ENCODE results near the gene NNMT.

NNMT gene

GRCh38 chr11:114295676-114296604 lies at the start of gene NNMT:
TSS of gene NNMT (plus strand) at chr11:114296399. CDS start at chr11:114296557, 158 bp downstream.
- no peak for DNase-seq

DNA sequence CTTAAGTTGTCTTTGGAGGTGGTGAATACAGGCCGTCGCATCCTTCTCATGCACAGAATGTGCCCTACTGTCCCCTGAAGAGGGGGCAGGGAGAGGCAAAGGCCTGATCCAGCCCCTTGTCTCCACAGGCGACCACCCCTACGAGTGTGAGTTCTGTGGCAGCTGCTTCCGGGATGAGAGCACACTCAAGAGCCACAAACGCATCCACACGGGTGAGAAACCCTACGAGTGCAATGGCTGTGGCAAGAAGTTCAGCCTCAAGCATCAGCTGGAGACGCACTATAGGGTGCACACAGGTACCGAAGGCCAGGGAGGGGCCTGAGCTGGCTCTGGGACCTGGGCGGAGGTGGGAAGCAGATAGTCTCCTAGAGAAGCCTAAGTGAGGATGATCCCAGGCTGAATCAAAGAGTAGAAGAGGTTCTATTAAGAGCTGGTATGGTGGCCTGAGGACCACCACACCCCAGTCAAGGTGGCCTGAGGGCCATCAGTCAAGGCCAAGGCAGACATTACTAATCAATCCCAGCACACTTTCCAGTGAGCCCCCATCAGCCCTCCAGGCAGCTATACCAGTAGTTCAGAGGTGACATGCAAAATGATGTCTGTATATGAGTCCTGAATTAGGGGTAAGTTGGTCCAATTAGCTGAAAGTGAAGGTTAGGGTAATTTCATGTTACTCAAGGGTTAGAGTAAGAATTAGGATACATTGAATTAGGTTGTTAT lies 49.0 kb upstream of the NNMT start:
- DNase-seq = no peak

DNA sequence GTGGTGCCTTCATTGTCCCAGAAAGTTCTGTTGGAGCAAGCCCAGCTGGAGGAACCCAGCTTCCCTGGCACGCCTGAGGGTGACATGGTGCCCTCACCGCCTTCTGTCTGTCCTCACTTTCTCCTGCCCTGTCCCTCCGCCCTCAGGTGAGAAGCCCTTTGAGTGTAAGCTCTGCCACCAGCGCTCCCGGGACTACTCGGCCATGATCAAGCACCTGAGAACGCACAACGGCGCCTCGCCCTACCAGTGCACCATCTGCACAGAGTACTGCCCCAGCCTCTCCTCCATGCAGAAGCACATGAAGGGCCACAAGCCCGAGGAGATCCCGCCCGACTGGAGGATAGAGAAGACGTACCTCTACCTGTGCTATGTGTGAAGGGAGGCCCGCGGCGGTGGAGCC lies 46.0 kb upstream of the NNMT start:
- DNase-seq = no peak

DNA sequence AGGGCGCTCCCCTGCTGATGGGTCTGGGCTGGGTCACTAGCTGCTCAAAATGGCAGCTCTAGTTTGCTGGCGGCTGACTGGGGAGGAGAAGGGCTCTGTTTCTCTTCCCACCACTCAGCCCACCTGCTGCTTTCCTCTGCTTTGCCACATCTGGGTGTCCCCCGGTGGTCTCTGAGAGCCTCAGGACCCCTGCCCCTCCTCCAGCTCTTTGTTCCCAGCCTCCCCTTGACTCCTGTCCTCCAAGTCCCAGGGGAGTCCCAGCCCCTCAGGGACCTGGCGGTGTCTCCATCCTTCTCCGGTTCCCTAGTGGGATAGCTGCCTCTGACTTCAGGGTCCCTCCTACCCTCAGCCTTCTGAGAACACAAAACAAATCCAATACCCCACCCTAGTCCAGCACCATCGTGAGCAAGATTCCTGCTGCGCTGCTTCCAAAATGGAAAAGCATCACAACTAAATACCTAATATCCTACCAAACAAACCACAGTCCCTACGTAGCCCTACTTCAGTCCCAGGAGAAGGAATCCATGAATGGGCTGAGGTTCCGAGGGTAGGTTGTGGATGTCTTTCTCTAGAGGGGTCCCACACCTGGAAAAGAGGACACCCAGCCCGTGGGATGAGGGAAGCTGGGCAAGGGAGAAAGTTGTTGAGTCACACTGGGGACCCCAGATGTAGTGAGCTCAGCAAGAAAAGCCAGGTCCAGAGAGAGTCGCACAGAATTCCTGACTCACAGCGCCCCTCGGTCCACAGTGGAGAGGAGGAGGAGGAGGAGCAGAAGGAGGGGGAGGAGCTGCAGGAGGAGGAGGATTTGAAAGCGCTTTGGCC lies 45.0 kb upstream of the NNMT start:
- no peak for DNase-seq

DNA sequence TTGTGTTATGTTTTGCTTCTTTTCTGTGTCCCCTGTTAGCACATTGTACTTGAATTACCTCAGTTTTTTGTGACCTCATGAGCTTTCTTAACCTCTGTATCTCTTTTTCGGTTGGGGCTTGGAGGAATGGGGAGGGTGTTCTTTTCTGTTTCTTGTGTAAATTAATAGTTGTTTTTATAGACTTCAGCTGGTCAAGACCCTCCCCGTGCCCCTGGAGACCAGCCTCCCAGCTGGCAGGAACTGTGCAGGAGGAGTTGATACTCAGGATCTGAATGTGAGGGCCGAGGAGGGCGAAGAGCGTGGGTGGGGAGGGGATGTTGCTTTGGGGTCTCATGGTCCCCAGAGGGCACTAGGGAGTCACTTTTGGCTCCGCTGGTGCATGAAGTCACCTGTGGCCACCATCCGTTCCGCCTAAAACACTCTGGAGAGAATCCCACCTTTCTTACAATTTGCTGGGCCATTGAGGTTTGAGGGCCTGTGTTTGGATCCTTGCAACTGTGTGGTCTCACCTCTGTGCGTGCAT lies 44.3 kb upstream of the NNMT start:
- no peak for DNase-seq

- no peak for DNase-seq
Measured at GRCh38 chr11:114252767-114253166, 43.4 kb upstream of the NNMT start.

DNA sequence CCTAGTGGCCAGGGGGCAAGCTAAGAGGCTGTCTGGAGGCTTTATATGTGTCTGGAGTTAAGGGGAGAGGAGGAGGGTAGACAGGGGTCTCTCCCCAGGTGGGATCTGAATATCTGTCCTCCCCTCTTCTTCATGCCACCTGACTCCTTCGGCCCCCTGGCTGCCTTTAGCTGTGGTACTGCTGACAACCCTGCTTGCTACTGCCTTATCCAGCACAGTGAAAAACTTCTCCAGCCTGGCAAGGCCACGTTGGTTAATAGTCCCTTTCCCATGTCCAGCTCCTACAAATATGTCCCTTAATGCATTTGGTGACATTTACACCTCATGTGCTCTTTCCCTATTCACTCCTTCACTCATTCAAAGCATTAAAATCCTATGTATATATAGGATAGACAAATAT lies 42.4 kb upstream of the NNMT start:
- DNase-seq = no peak

GRCh38 chr11:114254571-114255146 lies 41.5 kb upstream of the NNMT start:
- DNase-seq = no peak

DNA sequence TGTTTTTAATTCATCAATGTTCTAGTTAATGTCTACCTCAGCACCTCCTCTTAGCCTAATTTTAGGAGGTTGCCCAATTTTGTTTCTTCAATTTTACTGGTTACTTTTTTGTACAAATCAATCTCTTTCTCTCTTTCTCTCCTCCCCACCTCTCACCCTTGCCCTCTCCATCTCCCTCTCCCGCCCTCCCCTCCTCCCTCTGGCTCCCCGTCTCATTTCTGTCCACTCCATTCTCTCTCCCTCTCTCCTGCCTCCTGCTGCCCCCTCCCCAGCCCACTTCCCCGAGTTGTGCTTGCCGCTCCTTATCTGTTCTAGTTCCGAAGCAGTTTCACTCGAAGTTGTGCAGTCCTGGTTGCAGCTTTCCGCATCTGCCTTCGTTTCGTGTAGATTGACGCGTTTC lies 40.9 kb upstream of the NNMT start:
- DNase-seq = no peak

GRCh38 chr11:114256176-114256966 lies 39.8 kb upstream of the NNMT start:
- no peak for DNase-seq

DNA sequence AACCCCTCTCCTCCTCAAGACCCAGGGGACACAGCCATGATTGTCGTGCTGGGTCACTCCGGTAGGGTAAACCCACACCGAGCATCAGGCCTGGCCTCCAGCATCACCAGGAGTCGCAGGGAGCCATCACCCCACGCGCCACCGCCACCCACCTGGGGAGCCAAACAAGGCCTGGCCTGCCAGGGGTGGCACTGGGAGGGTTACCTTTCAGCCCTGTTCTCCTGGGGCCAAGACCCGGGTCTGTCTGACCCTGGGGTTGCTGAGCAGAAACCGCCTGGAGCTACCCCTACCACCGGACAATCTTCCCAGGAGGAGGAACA lies 39.3 kb upstream of the NNMT start:
- no peak for DNase-seq

GRCh38 chr11:114257621-114258558 lies 38.3 kb upstream of the NNMT start:
- DNase-seq = no peak

GRCh38 chr11:114258696-114259095 lies 37.5 kb upstream of the NNMT start:
- no peak for DNase-seq

DNA sequence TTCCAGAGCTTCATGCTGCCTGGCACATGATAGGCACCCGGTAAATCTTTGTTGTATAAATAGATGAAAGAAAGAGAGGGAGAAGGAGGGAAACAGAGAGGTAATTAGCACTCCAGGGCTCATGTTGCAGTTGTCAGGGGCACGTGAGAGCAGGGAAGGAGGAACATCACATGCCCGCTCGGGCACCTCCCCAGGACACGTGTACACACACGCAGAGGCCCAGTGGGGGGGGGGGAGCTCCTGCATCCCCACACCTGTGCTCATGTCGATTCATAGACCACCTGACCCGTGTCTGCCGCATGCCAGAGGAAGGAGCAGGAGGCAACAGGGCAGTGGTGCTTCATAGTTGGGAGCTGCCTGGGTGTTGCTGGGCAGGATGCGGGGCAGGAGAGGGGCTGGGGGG lies 37.1 kb upstream of the NNMT start:
- DNase-seq = peak; percentile 82

GRCh38 chr11:114259551-114259983 lies 36.6 kb upstream of the NNMT start:
- peak; percentile 97 for DNase-seq

- no peak for DNase-seq
Measured at GRCh38 chr11:114260077-114260476, 36.1 kb upstream of the NNMT start.

DNA sequence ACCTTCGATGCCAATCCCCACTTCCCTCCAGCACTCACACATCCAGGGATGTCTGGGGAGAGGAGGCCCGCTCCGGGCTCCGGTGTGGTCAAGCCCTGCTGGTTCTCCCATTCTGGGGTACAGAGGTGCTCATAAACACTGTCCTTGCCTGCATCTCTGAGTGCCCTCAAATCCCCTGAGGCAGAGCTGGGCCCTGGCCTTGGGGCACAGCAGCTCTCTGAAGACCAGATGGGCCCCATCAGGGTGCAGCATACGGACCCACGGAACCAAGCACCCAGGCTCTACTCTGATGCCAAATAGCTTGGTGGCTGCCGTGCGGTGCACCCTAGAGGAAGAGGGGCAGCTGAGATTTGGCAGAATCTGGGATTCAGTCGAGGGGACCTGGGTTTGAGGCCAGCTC lies 35.7 kb upstream of the NNMT start:
- DNase-seq = no peak

DNA sequence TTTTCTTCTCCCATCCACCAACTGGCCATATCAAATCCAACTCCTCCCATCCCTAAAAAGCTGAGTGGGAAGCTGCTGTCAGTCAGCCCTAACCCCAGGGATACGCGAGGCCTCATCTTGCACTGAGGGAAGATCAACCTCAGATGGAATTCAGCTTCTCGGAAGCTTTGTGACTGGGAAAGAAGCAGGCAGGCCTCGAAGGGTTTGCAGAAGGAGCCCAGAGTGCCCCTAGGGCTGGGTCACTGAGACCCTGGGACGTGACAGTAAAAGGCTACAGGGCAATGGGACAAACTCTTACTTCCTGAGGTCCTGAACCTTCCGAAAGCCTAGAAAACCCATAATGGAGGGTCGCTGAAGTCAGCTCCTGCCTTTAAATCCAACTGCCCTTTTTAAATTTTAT lies 34.4 kb upstream of the NNMT start:
- no peak for DNase-seq

- peak; percentile 61 for DNase-seq
Measured at GRCh38 chr11:114262681-114263512, 33.3 kb upstream of the NNMT start.

Data from COR-L47 (cell line).